NCI-H510A treated with DMSO at 0.1 percent for 48 hours (cell line): ENCODE results near the gene GALNT14.

Experiments used
- DNase-seq: peaks from one replicate; lab custom pipeline; 2025; lab: John Stamatoyannopoulos, UW

GALNT14 gene

DNA sequence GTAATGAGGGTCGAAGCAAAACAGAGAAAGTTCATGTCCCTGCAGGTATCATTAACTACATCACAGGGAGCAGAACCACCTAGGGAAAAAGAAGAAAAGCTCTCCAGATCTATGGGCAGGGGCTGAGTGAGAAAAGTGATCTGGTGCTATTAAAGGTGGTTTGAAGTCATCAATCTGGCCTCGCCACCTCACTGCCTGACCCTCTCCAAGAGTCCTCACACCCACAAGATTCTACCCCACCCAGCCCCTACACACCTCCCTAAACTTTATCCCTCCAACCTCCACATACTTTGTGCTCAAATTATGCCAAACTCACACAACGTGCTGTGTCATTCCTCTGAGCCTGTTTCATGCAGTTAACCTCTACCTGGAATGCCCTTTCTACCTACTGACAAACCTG is 2.2 kb downstream of the GALNT14 start:
- no peak for DNase-seq

DNA sequence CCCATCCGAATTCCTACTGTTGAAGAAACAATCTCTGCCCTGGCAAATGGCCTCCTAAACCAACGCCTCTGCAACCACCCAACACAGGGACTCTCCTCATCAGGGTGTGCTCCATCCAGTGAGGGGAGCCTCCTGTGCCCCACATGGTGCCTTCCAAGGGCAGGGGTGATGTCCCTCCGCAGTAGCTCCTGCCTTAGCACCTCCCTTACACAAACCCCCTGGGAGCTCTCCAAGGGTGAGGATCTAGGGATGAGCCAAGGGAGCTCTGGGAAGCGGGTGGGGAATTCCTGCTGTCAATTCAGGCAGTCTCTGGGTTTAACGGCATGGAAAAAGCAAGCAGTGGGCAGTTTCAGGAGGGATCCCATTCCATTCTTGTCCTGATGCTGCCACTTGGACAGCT is 3.8 kb downstream of the GALNT14 start:
- no peak for DNase-seq

DNA sequence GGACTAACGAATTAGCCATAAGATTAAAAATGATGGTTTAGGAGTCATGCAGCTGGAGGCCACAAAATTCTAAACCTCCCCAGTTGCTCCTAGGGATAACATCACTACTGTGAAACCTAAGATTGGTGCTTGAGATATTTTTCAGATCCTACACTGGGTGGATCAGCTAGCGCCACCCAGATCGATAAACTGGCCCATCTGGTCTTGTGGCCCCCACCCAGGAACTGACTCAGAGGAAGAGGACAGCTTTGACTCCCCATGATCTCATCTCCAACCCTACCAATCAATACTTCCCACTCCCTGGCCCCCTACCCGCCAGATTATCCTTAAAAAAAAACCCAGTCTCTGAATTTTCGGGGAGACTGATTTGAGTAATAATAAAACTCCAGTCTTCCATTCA is 5.5 kb downstream of the GALNT14 start:
- DNase-seq = no peak

DNA sequence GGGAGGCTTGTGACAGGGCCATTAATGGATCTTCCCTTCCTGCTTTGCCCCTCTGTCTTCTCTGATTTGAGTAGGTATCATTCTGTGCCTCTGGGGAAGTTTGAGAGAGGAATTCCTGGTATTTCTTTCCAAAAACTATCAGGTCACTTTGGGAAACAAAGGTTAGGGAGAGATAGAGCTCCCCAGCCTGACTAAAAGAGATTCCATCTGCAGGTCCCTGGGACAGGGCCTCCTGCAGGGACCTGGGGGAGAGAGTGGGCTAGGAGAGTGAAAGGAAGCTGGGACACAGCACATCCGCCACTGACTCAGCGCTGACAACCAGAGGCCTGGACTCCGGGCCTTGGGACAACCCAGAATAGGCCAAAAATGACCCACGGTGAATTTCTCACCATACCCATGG is 6.4 kb downstream of the GALNT14 start:
- no peak for DNase-seq

DNA sequence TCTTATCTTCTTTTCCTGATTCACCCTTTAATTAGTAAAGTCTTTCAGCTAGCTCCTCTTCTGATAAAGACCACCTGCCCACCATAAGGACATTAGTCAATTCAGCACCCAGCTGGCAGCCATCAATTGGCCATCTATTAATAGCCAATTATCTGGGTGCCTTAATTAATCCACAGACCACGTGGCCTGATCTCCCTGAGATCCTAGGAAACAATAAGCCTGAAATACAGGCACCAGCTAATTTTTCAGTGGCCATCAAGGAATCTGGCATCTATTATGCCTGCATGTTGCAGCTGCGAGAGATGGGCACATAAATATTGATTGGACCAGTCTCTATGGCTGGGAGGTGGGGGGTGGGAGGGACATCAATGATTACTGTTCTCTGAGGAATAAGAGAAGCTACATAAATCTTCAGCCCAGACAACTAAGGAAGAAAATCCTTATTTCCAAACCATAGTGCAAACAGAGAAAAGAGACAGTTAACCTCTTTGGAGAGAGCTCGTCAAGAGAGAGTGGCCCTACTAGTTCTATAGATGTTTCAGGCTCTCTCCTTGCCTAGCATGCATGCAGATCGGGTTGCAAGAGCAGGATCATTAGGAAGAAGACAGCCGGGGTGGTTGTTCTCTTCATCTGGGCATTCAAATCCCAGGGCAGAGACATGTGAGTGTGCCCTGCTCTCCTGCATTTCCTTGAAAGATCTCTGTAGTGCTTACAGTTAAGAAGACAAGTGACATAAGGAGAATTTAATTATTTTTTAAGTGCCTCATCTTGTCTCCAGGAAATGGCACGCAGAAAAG is 8.7 kb downstream of the GALNT14 start:
- peak; percentile 75 for DNase-seq

DNA sequence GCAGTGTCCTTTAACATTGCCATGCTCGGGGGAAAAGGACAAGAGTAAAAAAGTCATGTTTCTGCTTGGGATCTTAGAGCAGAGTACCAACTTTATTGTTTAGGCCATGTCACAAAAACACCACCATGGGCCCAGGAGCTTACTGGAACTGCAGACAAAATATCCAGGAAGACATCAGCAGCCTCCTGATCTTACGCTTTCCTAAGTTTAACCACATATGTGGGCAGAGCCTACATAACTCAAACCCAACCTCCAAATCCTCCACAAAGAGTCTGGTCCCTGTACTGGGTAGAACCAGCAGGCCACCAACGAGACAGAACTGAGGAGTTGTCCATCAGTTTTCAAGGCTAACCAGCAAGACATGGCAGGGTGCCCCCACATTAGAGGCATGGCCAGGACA is 10.3 kb downstream of the GALNT14 start:
- no peak for DNase-seq

DNA sequence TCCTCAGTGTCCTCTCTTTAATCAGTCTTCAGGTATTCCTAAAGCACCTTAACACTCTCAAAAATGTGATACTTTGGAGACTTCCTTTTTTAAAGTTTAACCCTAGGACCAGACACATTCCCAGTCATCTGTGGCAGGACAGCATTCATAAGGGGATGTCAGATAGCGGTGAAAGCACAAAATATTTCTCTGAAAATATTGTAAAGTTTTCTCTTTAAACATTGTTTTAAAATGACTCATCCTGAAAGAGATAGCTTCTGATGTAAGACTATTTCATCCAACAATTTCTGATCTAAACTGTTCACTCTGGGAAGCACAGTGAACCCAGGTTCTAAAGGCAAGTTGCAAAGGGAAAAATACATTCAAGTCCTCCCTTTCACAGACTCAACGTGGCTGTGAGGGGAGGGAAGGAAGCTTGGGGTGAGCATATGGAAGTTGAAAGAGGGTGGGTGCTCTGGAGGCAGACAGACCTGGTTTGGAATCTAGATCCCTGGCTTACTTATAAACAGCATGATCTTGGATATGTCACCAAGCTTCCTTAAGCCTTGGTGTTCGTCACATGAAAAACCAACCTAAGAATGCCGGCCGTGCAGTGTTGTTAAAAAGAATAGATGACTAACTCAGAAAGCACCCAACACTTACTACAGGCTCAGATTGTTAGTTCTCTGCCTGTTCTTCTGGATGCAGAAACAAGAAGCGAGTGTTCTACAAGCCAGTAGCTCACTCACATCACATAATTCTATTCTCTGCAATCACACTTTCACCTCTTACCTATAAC is 12.1 kb downstream of the GALNT14 start:
- DNase-seq = no peak

DNA sequence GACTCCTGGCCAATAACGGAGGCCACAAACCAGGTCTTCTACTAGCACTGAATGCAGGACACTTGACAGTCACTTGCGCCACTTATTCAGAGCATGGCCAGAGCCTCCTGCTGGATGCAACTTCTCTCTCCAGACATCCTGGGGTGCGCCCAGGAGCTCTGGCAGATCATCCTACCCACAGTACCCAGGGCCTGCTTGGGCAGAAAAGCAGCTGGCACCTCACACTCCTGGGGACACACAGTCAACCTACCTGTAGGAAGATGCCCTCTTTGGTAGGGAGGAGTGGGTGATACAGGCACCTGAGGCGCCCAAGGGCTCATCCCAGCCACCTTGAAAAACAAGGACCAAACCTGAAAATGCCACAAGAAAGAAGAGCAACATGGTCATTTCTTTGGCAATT is 13.3 kb downstream of the GALNT14 start:
- no peak for DNase-seq

DNA sequence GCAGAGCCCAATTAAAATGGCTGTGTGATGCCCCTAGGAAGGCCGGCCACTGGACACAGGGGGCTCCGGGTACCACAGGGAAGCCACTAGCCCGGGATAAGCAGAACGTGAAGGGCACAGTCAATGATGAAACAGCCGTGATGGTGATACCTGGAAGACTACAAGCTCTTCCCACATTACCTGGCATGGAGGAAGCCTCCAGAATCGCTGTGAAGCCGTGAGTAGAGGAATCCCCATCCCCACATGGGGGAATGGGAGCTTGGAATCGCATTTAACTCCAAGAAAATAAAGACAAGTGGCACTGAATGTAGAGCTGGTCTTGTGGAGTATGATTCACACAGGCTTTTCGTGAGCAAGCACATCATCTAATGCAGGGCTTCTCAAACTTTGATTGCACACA is 16.1 kb downstream of the GALNT14 start:
- DNase-seq = no peak

DNA sequence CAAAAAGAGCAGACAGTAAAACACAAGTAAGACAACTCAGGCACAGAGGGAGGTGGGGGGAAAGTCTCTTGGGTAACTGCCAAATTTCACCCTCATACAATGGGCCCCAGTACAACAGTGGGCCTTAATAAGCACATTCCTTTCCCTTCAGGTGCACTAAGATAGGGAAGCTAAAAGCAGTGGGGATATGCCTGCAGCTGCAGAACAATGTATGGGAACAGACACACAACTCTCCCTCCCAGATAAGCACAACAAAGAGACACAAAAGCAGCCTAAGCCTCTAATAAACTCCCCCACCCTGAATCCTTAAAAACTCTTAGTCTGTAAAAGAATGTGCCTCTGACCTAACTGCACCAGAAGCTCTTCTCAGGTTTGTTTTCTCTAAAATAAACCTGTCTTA is 24.5 kb downstream of the GALNT14 start:
- DNase-seq = no peak

DNA sequence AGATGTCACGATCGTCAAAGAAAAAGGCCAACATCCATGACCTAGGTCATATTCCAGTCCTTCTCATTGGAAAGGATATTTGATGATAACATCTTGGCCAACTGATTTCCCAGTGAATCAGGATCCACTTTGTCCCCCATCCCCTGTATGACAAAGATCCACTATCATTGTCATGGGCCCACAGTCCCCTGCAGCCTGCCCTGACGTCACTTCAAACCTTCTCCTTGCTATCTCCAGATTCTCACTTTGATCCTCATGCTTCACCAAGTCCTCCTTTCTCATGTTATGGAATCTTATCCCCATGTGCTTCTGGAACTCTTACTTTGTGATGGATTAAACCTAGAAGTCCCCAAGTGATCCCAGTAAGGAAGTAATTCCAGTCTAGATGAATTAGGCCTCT is 25.7 kb downstream of the GALNT14 start:
- no peak for DNase-seq

DNA sequence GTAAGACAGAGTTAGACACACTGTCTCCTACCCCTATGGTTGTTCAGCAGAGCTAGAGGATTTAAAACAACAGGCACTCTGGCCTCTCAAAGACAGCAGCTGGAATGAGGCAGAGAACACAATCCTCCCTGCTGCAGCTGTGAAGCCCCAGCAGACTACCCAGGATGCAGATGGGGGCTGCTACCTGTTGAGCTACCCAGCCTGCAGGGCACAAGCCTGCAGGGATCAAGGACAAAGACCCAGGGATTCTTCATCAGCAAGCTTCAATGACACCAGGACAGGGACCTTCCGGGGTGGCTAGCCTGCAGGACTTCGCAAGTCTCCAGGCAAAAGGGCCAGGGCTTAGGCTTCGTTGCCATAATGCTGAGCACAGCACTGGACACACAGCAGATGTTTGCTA is 27.2 kb downstream of the GALNT14 start:
- DNase-seq = no peak

DNA sequence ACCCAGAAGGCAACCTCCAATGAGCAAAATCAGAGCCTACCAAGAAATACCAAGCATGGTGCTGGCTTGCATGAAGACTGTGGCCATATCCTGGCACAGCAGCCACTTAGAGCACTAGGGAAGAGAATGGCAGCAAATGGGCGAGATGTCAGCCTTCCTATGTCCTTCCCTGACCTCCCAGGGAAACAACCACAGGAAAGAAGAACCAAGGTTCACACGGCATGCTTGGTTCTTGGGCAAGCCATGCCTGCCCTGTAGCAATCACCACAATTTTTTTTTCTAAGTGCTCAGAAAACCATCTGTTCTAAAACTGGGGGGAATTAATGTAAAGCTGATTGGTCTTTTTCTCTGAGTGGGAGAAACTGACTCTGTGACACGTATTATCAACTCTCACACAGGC is 27.8 kb downstream of the GALNT14 start:
- DNase-seq = no peak

DNA sequence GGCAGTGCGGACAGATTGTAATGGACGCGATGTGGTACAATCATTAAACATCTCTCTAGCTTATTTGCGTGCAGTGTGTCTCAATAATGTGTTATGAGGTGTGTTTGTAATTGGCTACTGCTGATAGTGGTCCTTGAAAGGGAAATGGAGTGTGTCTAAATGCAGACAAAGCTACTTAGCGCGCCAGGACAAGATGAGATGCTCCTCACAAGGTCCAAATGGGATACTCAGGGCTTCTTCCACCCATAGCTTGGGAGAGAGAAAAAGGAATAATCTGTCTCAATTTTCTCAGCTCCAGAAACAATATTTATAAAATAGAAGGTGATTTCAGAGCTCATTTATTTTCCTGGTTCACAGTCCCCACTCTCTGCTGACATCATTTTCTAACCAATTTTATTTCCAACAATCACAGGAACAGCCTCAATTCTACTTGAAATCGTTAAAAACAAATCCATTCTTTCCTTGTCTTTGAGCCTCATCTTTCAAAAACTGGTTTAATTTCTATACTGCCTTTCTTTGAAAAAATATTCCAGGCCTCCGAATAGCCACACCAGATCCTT is 28.5 kb downstream of the GALNT14 start:
- no peak for DNase-seq

DNA sequence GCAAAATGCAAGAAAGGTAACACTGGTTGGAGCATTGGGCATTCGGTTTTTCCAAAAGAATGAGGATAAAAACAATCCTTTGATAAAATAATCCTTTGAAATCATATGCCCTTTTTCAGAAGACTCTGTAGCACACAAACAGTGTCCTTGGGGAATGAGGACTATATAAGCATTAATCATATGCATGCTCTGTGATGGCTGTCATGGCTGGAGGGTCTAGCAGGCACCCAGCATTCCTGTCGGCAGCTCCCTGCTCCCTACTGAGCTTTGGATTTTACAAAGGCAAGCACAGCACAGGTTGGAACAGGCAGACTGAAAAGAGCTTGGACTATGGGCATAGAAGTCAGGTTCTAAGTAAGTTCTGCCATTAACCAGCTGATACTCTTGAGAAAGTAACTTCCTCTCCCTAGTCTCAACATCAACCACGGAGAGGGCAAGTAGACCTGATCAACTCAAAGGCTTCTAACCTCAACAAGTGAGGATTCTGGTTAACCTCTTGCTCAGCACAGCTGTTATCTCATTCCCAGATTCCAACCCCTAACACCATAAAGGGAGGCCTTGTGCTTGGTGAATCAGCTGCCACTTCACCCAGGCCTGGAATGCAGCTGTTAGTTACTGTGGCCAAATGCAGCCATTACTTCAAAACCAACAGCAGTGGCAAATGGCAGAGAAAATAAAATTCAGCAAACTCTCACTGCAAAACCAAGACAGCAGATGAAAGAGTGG is 29.5 kb downstream of the GALNT14 start:
- DNase-seq = no peak

DNA sequence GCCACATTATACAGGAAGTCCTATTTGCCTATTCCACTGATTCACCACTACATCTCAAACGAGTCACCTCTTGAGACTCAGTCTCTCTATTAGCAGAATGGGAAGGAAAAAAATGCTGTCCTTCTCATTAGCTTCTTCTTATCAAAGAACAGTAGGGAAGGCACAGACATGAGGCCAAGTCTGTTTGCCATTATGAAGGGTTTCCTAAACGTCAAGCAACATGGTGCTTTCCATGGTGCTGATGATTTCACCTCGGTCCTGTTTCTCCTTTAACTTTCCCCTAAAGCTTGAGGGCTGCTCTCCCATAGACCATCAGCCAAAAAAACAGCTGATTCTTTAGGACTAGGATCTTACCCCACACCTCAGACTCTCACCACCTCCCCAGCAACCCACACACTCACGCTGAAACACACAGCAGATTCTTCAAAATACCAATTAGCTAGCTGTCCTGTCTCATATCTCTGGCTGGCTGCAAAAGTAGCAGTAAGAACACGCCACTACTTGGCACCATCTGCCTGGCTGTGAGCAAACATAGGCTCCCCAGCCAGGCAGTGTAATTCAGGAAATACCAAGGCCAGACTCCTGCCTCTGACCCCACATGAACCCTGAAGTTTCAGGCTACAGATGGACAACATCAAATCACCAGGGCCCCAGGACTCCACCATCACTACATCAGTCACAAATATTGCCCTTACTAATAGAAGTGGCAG is 30.5 kb downstream of the GALNT14 start:
- no peak for DNase-seq

DNA sequence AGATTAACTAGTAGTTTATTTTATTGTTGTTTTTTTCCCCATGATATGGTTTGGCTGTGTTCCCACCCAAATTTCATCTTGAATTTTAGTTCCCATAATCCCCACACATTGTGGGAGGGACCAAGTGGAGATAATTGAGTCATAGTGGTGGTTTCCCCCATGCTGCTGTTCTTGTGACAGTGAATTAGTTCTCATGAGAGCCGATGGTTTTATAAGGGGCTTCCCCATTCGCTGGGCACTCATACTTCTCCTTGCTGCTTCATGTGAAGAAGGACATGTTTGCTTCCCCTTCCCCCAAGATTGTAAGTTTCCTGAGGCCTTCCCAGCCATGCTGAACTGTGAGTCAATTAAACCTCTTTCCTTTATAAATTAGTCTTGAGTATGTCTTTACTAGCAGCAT is 36.5 kb downstream of the GALNT14 start:
- no peak for DNase-seq

DNA sequence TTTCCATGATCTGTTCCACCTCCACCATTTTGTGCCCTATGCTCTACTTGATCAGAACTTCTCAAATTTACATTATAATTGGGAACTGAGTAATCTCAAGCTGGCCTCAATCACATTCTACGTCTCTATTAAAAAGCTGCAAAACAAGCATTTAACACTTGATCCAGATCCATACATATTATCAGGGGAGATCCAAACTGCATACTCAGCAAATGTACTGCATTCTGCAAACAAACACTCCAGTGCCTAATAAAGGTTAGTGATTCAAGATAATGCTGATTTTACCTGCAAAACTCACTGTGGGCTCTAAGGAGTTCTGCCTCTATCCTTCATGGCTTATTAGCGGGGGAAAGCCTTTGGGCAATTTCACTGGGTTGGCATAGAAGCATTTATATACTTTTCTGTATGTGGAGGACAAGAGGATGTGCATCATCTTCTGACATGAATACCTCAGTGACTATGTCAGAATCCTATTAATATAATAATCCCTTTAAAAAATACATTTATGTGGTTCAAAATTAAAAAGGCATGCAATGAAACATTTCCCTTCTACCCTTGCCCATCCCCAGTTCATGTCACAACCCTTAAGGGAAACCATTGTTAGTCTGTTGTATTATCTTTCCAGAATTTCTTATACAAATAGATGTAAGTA is 40.2 kb downstream of the GALNT14 start:
- DNase-seq = no peak

DNA sequence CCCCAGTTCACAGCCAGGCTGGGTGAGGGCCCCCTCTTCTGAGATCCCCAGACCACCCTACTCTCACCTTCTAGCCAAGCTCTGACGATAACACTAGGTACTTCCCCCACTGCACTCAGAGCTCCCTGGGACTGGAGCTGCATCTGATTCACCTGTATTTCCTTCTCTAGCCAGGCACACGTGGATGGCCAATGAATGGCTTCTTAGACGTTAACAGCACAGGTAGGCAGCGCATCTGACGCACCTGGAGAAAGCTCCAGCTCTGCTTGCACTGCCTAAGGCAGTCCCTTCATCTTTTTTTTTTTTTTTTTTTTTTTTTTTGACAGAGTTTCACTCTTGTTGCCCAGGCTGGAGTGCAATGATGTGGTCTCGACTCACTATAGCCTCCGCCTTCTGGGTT is 48.1 kb downstream of the GALNT14 start:
- DNase-seq = no peak

DNA sequence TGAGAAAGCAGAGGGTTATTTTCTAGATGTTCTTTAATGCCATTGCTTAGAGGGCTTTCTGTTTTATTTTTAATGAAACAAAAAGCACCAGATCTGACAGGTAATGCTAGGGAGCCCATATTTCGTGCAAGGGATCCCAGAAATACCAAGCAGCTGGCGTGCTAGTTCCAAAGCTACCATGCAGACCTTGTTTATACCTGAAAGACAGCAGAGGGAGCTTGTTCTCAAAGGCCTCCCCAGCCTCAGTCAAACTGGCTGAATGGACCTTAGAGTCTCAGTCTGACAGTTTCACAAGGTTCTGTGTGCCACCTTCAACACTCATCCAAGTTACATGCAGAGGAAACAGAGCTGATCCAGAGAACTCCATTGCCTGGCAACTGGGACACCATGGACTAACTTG is 48.6 kb downstream of the GALNT14 start:
- DNase-seq = no peak

DNA sequence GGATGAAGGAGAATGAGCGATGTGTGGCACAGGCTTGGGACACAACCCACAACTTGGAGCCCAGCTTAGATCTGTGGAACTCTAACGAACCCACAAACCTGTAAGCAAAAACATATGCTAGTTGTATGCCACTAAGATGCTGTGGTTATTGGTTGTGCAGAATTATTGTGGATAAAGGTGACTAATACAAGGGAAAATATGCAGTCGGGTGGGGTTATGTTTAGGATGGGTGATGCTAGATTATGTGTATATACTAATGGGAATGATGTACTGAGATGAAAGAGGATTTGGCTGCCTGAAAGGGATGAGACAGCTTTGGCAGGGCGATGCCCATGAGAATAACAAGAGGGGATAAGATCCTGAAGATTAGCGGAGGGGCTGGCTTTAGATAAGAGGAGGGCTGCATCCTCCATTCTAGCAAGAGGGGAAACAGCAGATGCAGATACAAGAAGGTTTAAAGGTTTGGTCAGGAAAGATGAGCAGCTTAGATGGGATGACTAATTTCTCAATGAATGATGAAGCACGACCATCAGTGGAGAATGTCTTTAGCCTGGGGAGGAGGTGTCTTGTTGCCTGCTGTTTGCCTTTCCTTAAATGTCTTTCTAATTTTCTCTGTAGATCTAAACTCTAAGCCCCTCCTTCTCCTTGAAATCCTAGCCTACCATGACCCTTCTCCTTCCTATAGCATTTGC is 49.6 kb downstream of the GALNT14 start:
- DNase-seq = no peak
